AML-193 (cell line): ENCODE data around the gene GNG11.
"Not testable (repeated sequence)": the region's sequence is repeated elsewhere in the genome, so short reads cannot be mapped to it uniquely, and the experiment has no call there.

Source experiments
- DNase-seq, 2 experiments: peaks; one replicate each; lab custom pipeline; 2025; lab: John Stamatoyannopoulos, UW

Gene GNG11

DNA sequence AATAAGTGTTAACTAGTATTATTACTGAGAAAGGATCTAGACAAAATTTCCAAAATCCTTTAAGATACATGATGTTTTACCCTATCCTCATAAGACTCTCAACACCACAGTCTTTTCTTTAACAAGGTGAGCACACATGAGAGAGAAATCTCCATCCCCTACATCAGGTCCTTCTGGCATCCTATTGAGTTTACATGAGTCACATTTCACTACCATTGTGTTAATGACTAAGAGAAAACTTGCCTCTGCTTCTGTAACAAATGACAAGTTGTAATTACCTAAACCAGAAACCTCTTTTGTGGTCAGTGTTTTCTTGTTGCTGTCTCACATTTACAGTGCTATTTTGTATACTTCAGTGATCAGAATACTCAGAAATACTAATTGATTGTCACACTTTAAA lies 9.9 kb upstream of the GNG11 start:
- DNase-seq = not testable (repeated sequence)

- DNase-seq = no peak
Measured at GRCh38 chr7:93913197-93913596, 8.3 kb upstream of the GNG11 start.

DNA sequence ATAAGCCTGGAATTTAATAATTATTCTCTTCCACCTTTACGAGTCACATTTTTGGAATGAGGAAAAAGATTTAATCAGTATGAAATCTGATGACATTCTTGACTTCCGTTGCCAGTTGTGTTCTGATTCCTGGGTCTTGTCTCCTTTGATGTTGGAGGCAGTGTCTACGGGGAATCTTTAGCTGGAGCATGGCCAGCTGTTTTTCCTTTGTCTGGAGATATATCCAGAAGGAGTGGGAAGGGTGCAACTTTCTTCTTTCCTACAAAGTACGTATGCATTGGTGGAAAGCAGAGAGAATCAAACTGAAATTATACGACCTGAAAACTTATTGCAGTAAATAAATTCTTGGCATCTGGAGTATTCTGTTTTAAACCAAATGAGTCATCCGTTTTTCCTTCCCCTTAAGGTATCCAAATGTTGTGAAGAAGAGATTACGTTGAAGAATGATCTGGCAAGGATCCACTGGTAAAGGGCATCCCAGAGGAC lies 6.9 kb upstream of the GNG11 start:
- no peak for DNase-seq

GRCh38 chr7:93915206-93915842 lies 6.2 kb upstream of the GNG11 start:
- DNase-seq = not testable (repeated sequence)

- DNase-seq = not testable (repeated sequence)
Measured at GRCh38 chr7:93915888-93916287, 5.6 kb upstream of the GNG11 start.

DNA sequence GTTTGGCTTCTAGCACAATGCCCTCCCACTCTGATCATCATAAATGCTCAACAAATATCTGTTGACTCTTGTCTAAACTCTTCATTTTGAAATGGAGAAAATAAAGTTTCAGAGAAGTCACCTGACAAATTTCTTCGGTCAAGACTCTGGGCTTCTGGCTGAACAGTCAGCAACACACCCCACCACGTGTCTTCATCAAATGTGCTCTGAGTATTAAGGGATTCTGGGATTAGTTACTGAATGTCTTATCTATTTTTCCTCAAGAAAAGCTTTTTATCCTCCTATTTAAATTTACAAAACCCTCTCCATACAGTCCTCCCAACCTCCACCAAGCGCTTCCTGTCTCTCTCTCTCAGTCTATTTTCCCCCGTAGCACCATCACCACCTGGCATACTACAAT lies 5.2 kb upstream of the GNG11 start:
- not testable (repeated sequence) for DNase-seq

DNA sequence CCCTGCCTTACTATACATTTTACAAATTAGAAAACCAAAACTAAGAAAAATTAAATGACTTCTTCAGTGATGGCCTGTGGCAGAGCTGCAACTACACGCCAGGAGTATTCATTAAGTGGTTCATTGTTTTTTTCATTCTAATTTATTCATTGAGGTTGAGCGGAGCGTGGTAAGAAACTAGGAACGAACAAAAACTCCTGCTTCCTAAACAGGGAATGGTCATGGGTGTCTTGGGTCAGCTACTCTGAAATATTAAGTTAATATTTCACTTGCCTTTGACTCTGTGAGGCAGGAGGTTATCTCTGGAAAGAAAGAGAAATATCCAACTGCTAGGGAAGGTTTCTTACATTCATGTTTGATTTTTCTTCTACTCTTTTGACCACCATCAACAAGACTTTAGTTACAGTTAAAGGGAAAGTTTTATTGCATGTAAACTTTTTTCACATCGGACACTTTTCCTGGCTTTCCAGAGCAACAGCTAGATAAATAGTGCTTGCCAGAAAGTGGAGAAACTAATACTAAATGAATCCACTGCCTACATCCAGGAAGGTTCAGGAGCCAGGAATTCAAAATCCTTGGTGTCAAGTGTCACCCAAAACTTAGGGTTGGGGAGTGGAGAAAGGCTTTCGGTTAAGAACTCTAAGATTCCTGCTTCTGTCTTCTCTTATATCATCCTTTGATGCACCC lies 896 bp upstream of the GNG11 start:
- DNase-seq = no peak

- no peak for DNase-seq
Measured at GRCh38 chr7:93921186-93921585, 349 bp upstream of the GNG11 start.

DNA sequence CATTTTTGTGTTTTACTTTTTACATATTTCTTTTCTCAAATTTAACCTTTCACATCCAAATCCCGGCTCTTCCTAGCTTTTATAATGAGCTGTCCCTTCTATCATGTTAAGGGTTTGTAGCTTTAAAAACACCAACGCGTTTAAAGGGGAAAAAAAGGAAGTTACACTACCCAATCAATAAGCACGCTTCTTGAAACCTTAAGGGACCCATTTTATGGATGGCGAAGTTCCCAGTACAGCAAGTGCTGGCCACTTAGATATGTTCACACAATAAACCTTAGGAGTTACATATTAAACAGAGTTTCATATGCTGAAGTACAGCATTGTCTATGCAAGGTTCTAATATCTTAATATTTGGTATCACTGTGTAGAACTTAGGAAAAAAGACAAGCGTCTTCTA lies 1.8 kb downstream of the GNG11 start:
- no peak for DNase-seq

- DNase-seq = no peak
Measured at GRCh38 chr7:93923942-93924341, 2.4 kb downstream of the GNG11 start.

DNA sequence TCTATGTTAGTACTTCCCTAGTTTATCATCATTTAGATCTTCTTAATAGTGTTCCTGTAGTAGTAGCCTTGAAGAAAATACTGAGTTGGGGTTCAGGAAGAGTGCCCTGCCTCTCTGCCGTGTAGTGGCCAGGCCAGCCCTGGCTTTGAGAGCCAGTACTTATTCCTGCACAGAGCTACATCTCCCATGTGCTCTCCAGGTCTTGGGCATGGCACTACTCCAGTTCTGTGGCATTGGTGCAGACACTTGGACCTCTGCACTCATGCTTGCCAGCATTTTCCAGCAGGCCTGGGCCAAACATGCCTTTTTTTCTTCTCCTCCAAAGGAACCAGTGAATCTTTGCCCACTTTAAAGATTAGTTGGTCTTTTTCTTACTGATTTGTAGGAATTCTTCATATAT lies 5.3 kb downstream of the GNG11 start:
- no peak for DNase-seq

DNA sequence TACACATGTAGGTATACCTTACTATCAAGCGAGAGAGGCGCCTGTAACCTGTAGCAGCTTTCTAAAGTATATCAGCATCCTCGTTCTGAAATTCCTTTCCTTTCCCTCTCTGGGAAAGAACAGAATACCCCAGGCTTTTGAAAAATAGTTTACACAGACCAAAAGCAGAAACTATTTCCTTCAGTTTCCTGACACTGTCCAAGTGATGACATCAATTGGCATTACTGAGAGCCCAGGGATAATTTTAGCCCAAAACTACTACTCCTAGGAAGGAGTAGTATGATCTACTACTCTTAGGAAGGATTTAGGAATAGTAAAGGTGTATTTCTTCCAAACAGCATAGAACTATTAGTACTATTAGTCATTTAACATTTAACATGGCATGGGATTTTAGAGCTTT lies 6.0 kb downstream of the GNG11 start:
- no peak for DNase-seq

DNA sequence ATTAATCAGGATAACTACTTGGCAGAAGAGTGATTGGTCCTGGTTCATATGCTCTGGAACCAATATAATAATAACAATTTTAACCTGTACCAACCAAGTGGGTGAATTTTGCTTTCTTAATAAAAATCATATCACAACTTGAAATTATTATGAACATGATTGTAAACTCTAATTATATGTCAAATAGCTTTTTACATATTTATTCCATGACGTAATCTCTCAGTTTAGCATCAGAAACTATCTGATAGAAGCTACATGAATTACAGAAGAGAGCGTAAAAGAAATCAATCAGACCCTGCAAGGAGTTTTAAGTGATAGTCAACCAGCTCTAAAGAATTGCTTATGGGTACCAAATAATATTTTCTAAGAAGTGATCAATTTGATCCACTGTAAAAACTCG lies 10.1 kb downstream of the GNG11 start:
- DNase-seq = no peak

- DNase-seq = no peak
Measured at GRCh38 chr7:93933156-93933555, 11.6 kb downstream of the GNG11 start.

- no peak for DNase-seq
Measured at GRCh38 chr7:93935102-93935501, 13.6 kb downstream of the GNG11 start.

DNA sequence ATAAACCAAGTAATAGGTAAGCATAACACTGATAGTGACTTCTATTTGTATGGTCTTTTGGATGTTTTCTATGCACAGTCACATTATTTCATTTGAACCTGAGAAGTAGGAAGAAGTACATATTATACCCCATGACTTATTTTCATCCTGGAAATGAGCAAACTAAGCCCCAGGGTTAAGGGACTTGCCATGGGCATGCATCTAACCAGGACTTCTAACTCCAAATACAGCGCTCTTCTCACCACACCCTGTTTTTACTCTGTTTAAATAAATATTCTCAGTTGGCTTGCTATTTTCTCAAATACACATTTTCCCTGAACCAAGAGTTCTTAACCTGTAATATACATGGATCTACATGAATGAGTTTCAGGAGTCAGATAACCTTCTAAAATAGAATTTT lies 16.3 kb downstream of the GNG11 start:
- DNase-seq = no peak

DNA sequence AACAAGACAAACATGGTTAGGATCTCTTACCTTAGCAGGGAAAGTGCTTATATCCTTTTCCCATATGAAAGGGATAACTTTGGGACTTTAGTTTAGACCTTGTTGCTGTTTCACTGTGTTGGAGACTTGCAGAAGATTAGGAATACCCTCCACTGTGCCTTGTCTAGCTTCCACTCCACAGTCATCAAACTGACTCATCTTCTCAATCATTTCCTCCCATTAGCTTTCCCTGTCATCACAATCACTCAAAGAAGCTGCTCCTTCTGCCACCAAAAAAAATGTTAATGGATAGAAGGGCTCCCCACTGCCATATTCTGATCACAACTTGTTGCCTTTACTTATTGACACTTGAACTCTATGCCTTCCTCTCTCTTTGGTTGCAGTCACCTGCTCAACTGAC lies 16.8 kb downstream of the GNG11 start:
- no peak for DNase-seq

- no peak for DNase-seq
Measured at GRCh38 chr7:93941945-93942344, 20.4 kb downstream of the GNG11 start.

DNA sequence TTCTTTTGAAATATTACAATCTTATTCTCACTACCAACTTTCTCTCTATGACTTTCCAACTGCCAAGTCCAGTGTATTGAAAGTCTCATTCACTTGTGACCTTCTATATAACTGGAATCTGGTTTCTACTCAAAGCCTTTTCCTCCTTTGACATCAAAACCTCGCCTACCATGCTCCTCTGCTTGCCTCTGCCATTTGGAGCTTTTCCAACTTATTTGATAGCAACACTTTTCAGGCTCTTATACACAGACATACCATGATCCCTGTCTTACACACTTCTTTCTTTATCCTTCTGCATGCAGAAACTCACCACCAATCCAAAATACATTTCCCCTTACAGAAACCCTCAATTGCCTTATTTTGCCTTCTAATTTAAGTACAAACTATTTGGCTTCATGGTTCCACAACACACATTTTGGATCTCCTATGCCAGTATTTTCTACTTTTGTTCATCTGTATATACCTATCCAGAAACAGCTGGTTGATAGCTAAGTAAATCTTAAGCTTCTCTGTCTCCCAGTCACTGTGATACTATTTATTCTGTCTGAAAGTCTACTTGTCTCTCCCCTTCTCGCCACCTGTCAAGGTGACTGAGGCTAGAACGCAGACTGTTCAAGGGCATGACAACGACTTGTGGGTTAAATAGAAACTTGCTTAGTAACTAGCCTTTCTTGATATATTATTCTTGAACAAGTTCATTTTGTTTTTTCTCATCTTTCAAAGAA lies 22.4 kb downstream of the GNG11 start:
- DNase-seq = no peak

- DNase-seq = no peak
Measured at GRCh38 chr7:93944673-93945072, 23.1 kb downstream of the GNG11 start.

- DNase-seq = no peak
Measured at GRCh38 chr7:93945083-93945482, 23.5 kb downstream of the GNG11 start.

DNA sequence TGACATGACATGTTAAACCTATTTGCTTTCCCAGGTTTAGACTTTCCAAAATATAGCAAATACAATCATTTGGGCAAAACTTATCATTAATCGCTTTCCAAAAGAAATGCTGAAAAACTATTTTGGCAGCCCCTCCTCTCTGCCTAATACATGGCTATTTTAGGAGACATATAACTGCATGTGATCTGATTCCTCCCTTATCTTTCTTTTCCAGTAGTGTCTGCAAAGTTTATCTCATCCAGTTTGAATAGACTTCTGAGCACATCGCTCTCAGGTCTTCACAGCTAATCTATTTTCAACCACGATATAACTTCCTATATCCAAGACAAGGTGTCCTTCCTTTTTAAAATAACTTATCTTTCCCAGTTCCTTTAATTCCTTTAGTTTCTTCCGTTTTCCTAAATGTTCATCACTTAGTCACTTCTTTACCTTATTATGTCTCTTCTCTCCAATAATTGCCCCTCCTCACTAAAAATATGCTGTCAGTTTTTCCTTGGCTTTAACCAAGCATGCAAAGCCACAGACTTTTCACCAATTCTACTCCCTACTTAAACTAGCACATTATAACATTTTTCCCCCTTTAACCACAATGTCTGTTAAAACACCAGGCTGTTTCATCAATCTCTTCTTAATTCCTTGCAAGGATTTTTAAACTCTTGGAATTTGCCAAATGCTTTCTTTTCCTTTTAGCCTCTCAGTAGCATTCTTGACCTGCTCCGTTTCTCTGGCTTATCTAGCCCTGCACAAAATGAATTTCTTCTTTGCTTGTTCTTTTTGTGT lies 24.4 kb downstream of the GNG11 start:
- DNase-seq = no peak
